Activated CD8-positive, alpha-beta memory T cell treated with anti-CD3 and anti-CD28 coated beads, Interleukin-2, amount 50 U/mL, for 24 hours (primary cell): Measurements from ENCODE around the gene TNFRSF14.

Source experiments
- DNase-seq: peaks from one replicate; pipeline ENCODE4 v3.0.0-alpha.2; 2020; ENCODE audit errors: extremely low read depth

The TNFRSF14 gene

DNA sequence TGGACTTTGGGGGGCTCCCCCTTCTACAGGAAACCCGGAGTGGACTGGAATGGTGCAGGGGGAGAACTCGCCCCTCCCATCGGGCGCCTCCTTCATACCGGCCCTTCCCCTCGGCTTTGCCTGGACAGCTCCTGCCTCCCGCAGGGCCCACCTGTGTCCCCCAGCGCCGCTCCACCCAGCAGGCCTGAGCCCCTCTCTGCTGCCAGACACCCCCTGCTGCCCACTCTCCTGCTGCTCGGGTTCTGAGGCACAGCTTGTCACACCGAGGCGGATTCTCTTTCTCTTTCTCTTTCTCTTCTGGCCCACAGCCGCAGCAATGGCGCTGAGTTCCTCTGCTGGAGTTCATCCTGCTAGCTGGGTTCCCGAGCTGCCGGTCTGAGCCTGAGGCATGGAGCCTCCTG lies at the start of gene TNFRSF14:
TSS of gene TNFRSF14 (plus strand) at position 95 of the 401 bp plus-strand sequence. CDS start at position 389, 294 bp downstream.
- DNase-seq, result peak; percentile 31

DNA sequence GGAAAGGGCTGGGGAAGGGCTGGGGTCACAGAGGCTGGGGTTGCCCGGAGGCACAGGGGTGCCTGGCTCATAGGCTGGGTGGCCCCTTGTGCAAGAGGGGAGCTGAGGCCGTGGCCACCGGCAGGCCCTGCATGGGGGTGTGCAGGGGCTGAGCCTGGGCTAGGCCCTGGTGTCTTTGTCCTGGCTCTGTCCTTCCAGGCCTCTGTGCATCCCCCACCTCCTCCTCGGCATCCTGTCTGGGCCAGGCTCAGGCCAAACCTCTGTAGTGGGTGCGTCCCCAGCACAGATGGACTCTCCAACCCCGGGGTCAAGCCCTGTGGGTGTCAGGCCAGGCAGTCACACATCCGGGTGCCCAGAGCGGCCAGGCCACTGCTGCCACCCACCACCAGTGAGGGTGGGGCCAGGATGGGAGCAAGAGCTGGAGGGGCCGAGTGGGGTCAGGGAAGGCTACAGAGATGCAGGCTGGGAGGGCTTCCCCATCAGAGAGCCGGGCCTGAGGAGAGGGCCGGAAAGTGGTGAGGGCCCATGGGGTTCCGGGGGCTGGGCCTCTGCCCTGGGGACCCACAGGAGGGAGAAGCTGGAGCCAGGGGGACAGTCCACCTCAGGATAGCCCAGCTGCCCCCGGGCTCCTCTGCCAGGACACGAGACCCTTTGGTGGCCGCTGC lies 49.1 kb upstream of the TNFRSF14 start:
- DNase-seq, result no peak

DNA sequence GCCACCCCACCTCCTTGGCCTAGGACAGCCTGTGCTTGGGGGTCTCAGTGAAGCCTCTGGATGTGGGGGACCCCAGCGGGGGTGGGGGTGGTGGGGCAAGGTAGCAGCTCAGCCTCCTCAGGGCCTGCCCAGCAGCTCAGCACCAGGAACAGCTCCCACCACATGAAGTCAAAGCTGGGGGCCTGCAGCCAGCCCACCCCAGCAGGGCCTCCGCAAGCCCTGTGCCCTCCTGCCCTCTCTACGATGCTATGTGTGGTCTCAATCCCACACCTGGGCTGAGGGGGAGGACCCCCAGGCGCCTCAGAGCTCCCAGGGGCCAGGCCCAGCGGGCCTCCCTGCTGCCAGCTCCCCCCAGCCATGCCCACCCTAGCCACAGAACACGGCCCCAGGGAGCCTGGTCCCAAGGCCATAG lies 48.4 kb upstream of the TNFRSF14 start:
- DNase-seq, result no peak

DNA sequence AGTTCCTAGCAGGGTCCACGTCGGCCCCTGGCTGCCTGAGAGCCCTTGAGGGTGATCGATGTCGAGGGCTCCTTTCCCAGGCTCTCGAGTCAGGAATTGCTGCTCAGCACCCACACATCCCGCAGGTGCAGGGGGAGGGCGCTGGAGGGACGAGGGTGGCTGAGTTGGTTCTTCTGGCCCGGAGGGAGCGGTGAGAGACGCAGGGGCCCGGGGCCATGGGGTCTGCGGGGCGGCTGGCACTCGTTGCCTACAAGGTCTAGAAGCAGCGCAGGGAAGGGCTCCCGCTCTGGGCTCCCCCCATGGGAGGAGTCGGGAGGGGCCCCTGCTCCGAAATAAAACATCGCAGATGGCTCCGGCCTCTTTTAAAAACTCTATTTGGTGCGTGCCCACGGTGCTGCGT lies 48.0 kb upstream of the TNFRSF14 start:
- no peak for DNase-seq

DNA sequence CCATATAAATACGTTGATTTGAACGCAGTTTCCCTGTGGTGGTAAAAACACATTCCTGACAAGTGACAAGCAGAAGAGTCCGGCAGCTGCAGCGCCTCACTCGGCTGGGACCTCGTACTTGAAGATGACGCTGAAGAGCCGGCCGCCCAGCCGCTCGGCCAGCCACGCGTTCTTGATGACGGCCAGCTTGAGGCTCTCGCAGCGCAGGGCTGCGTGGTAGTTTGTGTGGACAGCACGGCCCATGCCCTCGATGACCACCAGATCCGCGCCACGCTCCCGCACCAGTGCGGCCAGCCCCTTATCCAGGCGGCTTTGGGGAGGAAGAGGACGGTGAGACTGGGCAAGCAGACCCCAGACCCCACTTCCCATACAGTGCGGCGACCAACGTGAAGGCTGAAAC lies 47.4 kb upstream of the TNFRSF14 start:
- no peak for DNase-seq

DNA sequence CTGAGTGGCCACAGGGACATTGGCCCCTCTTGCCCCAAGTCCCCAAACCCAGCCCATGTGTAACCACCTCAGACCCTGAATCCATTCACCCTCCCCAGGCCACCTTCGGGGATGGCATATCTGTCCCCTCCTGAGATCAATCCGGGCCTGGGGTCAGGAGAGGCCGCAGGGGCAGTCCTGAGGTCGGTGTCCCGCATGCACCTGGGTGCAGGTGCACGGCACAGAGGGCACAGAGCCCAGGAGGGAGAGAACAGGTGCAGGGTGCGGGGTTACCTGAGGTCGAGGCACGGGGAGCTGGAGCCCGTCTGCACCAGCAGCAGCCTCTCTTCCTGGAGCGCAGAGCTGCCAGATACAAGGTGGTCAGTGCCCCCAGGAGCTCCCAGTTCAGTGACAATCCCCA lies 46.6 kb upstream of the TNFRSF14 start:
- DNase-seq, result no peak

DNA sequence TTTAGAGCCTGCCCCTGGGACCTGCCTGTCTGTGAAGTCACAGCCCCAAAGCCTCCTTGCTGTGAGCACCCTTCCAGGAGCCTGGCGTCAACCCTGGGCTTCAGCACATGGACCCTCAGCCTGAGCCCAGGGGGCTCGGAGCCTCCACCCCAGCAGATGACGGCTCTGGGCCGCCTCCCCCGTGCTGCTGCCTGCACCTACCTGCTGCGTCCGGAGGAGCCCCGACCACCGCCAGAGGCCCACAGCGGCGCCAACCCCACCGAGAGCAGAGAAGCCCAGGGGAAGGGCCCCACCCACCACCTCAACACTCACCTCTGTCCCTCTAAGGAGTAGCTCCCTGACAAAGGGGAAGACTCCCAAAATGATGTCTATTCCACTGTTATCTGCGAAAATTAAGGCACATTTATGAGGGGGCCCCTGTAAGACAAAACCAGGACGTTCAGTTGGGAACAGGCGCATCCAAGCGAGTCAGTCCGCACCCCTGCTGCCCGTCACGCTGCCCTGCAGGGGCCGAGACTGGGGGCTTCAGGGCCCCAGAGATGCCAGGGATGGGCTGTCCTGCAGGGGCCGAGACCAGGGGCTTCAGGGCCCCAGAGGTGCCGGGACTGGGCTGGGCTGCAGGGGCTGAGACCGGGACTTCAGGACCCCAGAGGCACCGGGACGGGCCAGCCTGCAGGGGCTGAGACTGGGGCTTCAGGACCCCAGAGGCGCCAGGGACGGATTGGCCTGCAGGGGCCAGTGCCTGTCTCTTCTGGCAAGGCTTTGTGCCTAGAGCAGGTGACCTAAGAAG lies 45.6 kb upstream of the TNFRSF14 start:
- DNase-seq, result no peak

DNA sequence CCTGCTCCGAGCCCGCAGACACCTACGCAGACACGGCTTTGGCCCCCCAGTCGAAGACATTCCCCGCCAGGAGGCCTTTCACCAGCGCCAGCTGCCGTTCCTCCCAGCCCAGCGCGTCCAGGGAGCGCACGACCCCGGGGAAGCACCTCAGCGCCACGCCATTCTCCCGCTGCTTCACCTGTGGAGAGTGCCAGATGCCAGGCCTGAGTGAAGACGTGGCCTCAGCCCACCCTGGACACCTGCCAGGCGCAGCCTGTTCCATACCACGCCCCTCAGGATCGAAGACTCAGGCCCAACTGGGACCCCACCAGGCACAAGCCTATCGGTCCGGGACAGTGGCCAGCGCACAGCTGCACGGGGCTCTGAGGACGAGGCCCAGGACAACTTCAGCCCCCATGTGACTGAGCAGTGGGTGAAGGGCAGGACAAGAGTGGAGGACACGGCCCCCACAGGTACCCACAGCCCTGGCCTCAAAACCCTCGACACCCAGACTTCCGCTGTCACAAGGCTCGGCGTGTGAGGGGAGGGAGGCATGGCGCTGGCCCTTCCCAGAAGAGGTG lies 43.2 kb upstream of the TNFRSF14 start:
- no peak for DNase-seq

DNA sequence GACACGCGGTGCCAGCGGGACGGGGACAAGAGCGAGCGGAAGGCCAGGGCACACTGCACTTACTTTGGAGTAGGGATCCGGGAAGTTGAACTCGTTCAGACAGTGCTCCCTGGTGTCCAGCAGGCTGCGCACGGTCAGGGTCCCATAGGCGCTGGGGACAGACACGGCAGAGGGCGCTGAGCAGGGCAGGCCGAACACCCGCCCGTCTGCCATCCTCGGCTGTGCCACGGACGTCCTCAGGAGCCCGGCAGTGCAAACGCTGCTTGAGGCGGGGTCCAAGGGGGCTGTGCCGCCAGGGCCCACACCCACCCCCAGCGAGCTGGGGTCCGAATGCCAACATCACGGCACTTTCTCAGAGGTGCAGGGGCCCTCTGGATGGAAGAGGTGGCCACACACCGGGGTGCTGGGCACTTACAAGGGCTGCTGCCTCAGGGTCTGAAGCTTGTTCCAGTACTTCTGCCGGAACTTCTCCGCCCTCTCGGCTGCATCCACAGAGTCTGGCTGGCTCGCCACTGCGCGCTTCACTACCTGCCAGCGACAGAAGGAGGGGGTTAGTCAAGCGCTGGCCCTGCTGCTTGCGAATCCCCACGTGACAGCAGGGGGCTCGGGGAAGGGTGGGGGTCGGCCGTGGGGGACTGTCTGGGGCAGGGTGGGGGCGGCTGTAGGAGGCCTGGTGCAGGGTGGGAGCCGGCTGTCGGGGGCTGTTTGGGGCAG lies 42.1 kb upstream of the TNFRSF14 start:
- no peak for DNase-seq

DNA sequence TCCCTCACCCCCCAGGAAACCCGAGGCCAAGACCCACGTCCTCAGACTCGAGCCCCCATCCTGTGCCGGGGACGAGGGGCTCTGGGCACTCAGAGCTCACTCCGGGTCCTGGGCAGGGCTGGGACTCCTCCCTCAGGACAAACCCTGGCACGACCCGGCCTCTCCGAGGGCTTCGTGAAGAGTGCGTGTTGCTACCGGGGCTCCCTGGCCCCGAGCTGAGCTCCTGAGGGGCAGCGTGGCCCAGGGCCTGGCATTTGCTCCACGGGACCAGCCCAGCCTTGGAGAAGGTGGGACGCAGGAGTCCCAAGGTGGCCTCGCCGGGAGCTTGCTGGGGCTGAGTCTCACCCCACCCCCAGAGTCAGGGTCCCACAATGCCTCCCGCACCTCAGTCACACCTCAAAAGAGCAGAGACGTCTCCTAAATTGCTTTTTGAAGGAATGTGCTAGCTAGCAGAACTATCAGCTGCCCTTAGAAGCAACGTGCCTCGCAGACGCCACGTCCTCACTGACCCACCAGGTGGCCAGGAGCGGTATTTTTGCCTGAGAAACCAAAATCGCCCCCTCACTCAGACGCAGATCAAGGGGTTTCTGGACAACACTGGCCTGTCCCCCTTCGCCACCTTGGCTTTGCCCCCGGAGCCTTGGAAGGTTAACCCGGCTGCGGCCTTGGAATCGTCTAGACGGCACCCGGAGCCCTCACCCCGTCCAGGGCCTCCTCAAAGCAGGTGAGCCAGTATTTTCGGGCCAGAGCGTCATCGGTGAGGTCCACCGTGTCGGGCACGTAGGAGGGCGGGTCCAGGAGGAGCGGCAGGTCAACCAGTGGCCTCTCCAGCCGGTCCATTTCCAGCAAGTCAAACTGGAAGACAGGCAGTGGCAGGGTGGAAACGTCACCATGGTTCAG lies 41.1 kb upstream of the TNFRSF14 start:
- no peak for DNase-seq

DNA sequence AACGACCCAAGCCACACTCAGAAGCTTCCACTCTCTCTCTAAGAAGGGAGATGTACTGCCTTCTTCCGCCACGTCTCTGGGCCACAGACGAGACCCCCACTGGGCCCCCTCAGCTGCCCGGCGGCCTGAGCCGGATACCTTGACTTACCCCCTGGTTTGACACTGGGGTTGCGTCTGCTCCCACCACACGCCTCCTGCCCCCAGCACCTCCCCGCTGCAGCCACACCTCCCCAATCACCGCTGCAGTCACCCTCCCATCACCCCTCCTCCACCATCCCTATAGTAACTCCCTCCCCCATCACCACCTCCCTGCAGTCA lies 40.4 kb upstream of the TNFRSF14 start:
- no peak for DNase-seq

DNA sequence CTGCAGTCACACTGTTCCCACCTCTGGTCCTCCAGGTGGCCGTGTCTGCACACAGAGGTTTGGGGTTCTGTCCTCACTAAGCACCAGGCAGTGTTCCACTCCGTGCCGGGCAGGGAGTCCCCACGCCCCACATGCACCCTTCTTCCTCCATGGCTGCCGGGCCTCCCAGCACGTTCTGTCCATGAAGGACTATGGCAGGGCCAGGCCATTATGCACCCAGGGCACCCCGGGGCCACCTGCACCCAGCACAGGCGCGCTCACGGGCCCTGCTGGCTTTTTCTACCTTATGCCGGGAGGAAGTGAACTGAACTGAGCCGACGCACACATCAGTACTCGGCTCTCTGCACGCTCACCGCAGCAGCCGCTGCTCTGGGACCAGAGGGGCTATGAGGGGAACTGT lies 40.0 kb upstream of the TNFRSF14 start:
- no peak for DNase-seq

DNA sequence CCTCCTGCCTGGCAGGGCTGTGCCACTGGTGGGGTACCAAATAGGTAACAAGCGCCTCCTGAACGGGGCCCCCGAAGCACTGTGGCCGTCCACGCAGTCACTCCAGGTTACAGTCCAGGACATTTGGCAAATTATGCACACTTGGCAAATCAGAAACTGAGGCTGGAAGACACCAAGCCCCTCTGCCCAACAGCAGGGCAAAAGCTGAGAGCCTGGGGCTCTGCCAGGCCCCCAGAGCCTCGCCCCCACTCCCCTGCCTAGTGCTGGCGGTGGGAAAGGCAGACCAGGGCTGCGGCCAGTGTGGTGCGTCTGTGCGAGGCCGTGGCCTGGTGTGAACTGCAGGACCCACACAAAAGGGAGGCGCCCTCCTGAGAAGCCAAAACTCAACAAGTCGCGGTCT lies 39.2 kb upstream of the TNFRSF14 start:
- DNase-seq, result no peak

DNA sequence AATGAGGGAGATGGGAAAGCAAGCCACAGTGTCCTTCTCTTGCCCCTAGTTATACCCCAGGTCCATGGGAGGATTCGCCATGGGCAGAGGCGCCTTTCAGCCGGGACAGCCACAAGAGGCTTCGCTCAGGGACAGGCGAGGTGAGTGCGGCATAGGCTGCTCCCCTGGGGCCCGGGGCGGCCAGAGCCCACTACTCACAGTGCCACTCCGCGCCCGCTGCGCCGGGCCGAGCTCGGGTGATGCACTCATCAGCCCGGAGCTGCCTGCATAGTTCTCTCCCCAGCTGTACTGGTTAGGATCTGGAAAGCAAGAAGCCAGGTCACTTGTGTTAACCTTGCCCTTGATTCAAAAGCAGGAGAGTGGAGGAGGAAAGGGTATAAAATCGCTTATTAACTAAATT lies 38.2 kb upstream of the TNFRSF14 start:
- DNase-seq, result no peak

DNA sequence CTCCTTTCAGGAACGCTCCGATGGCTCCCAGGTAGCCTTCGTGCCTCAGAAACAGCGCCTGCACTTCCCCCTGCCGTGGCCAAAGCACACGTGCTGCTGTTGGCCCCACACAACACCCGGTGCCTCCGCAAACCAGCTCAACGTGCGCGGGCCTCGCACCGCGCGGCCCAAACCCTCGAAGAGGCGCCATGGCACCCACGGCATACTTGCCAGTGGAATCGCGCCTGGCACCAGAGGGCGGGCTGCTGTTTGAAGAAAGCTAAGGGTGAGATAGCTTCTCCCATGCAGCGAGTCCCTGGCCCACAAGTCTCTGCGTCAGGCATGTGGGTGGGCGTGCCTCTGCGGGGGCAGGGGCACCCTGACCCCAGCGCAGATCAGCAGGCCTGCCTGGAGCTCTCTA lies 37.6 kb upstream of the TNFRSF14 start:
- DNase-seq, result no peak

DNA sequence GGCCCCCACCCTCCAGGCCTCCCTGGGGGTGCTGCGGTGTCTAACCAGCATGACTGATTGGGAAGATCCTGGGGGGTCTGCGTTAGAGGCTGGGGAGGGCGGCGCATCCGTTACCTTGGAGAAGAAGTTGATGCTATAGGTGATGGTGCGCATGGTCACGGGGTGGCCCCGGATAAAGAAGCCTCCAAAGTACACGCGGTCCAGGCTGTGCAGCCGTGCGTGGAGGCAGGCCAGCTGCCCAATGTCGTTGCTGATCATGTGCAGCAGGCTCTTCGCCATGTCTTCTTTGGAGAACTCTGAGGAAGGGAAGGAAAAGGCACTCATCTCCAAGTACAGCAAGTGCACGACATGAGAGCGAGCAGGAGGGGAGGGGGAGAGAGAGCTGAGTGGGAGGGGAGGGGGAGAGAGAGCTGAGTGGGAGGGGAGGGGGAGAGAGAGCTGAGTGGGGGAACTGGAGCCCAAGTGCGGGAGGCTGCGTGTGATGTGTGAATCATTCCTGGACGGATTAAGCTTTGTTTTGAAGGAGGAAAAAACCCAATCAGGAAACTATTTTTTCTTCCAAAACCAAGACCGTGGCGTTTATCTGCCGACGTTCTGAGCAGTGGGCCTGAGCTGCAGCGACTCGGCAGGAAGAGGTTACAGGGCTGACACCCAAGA lies 37.0 kb upstream of the TNFRSF14 start:
- DNase-seq, result no peak

DNA sequence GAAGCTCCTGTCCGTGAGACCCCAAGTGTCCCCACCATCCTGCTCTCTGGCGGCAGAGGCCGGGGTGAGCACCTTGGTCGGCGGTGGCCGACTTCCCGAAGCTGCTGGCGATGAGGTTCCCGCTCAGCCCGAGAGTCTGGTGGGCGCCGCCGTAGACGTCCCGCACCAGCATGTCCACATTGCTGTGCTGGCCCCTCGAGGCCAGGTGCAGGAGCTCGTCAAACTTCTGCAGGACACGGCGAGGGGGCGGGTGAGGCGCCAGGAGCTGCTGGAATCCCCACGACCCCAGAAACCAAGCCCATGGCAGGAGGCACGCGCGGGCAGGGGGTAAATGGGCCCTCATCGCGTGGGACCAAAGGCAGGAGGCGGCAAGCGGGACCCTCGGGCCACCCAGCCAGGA lies 36.4 kb upstream of the TNFRSF14 start:
- no peak for DNase-seq

DNA sequence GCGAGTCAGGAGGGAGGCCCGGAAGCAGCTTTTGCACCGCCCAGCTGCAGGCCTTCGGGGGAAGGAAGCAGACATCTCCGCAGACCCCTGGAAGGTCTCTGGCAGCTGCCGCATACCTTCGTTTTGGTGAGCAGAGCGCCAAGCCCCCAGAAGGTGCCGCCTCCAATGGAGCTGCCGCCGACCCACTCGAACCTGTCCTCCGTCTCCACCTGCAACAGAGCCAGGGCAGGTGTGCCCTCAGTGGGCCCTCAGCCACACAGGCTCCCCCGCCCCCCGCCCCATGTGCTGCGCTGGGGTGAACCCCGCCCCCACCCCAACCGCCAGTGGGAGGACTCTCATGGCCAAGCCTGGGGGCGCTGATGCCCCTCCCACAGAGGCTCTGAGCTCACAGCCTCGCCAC lies 36.0 kb upstream of the TNFRSF14 start:
- no peak for DNase-seq

DNA sequence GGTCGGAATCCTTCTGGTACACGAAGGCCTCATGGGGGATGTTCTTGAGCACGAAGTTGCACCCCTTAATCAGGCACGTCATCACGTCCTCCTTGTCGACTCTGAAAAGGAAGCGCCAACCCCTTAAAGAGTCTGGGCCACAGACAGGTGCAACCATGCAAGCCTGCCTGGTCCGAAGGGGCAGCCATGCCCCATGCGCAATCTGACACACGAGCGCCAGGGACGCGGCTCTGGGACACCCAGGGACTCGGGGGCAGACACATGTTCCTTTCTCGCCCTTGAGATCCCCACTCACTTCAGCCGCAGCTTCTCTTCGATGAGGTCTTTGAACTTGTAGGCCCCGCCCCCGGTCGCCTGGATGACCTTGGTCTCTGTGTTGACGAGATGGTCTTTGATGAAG lies 35.4 kb upstream of the TNFRSF14 start:
- no peak for DNase-seq

DNA sequence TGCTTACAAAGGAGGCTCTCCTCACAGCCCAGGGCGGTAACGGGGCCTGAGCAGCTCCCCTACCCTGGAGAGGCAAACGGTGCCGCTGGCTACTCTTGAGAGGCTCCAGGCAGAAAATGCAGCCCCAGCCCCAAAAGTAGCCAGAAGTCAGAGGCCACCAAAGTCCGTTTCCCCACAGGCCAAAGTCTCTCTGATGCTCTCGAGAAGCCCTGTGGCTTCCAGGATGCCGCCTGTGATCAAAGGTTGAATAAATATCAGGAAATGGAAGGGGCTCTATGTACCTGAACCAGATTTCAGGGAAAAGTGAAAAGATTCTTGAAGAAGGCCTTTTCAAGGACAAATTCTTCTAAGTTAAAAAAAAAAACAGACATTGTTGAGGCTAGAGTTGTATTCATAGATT lies 33.9 kb upstream of the TNFRSF14 start:
- DNase-seq, result no peak
